ENCODE data around the gene C3orf70. TPM values are rescaled to one million over a fixed set of nuclear protein-coding genes. Genes with fewer than 3 reads are reported as not detected.

The C3orf70 gene
- total and polyA plus RNA-seq, 2 of the 8 experiments (the other 6 are each of a cell fraction or from before 2014, with no cell fraction given): 1.7 to 2.0 TPM

GRCh38 chr3:185152410-185153170 lies at the start of gene C3orf70 (continued):
- no peak for TF ChIP-seq BCL11A (IDR thresholded peaks at IDR 0.05; ENCODE audit: low read depth in 2 of 2, low read length in 2 of 2)
- TF ChIP-seq CBX8 (IDR thresholded peaks at IDR 0.05; ENCODE audit: borderline replicate concordance, low read depth, low read length): no peak
- peak; percentile 36 for TF ChIP-seq ASH2L (IDR thresholded peaks at IDR 0.05; ENCODE audit: low read length)
- TF ChIP-seq SIRT6 (IDR thresholded peaks at IDR 0.05; ENCODE audit: low read length): no peak
- TF ChIP-seq JUND (IDR thresholded peaks at IDR 0.05; ENCODE audit: low read length): no peak
- no peak for TF ChIP-seq SAP30 (IDR thresholded peaks at IDR 0.05; ENCODE audit: insufficient read depth, insufficient replicate concordance, low read length)
- no peak for TF ChIP-seq NRF1 (IDR thresholded peaks at IDR 0.05; ENCODE audit: low read depth, low read length)
- 0 out of 4 replicates have a peak, but pooled peaks of 1 of the 2 experiments have one; percentile 33 for TF ChIP-seq HDAC2 (IDR thresholded peaks at IDR 0.05; ENCODE audit: borderline replicate concordance in 1 of 2, low read depth in 2 of 2, low read length in 2 of 2)
- peak; percentile 88 for TF ChIP-seq SUZ12 (IDR thresholded peaks at IDR 0.05; ENCODE audit: low read length)
- no peak for TF ChIP-seq RNF2 (IDR thresholded peaks at IDR 0.05; ENCODE audit: borderline replicate concordance, low read depth, low read length, missing control alignments, poor library complexity, severe bottlenecking)
- TF ChIP-seq MAFK (IDR thresholded peaks at IDR 0.05; ENCODE audit: low read depth, low read length): no peak
- peak; percentile 65; the same call in 1 of the 2 replicates for TF ChIP-seq GABPA (IDR thresholded peaks at IDR 0.05; ENCODE audit: borderline replicate concordance, insufficient read depth, low read length)
- TF ChIP-seq FOSL1 (IDR thresholded peaks at IDR 0.05; ENCODE audit: insufficient read depth, low read depth, low read length): no peak
- TF ChIP-seq PHF8 (conservative IDR thresholded peaks at IDR 0.05; ENCODE audit: low read depth, low read length): no peak
- TF ChIP-seq POLR2A (IDR thresholded peaks at IDR 0.05; ENCODE audit: control extremely low read depth in 1 of 2, low read depth in 2 of 2, low read length in 2 of 2): peak in 1 of 2 experiments; percentile 36; a peak in 1 of 3 replicates
- no peak for TF ChIP-seq POU5F1 (IDR thresholded peaks at IDR 0.05; ENCODE audit: low read depth, low read length)
- no peak for TF ChIP-seq TAF7 (optimal IDR thresholded peaks at IDR 0.05; ENCODE audit: borderline replicate concordance, low read depth, low read length)
- TF ChIP-seq NANOG (IDR thresholded peaks at IDR 0.05; ENCODE audit: insufficient read depth, low read depth, low read length, poor library complexity, severe bottlenecking): no peak
- TF ChIP-seq KDM4A (IDR thresholded peaks at IDR 0.05; ENCODE audit: low read depth, low read length, severe bottlenecking): peak; percentile 78
- TF ChIP-seq, protein P1, sequence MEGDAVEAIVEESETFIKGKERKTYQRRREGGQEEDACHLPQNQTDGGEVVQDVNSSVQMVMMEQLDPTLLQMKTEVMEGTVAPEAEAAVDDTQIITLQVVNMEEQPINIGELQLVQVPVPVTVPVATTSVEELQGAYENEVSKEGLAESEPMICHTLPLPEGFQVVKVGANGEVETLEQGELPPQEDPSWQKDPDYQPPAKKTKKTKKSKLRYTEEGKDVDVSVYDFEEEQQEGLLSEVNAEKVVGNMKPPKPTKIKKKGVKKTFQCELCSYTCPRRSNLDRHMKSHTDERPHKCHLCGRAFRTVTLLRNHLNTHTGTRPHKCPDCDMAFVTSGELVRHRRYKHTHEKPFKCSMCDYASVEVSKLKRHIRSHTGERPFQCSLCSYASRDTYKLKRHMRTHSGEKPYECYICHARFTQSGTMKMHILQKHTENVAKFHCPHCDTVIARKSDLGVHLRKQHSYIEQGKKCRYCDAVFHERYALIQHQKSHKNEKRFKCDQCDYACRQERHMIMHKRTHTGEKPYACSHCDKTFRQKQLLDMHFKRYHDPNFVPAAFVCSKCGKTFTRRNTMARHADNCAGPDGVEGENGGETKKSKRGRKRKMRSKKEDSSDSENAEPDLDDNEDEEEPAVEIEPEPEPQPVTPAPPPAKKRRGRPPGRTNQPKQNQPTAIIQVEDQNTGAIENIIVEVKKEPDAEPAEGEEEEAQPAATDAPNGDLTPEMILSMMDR (IDR thresholded peaks at IDR 0.05; ENCODE audit: control extremely low read depth in 1 of 3, insufficient read depth in 1 of 3, low read depth in 1 of 3, low read length in 3 of 3): no peak
- no peak for TF ChIP-seq SP4 (IDR thresholded peaks at IDR 0.05; ENCODE audit: low read length)
